Astrocyte (in vitro differentiated cells and primary cell): ENCODE results near the gene CD109. TPM values are rescaled to one million over a fixed set of nuclear protein-coding genes. Genes with fewer than 3 reads are reported as not detected.

Source experiments
- DNase-seq: peaks from one replicate; pipeline ENCODE4 v3.0.0-alpha.2; 2010; ENCODE audit warnings: low read depth
- FAIRE-seq: peaks from 2 replicates; lab custom pipeline; 2011; peaks lifted over from hg19 to GRCh38; lab: Jason Lieb, UNC
- H2AFZ ChIP-seq: 2 replicates; pipeline ENCODE4 v1.6.0; 2012; ENCODE audit warnings: low read depth, low read length, inconsistent platforms
- H3K27ac ChIP-seq: 2 replicates; pipeline ENCODE4 v1.5.1; 2011; ENCODE audit warnings: low read depth, low read length, inconsistent platforms
- H3K27me3 ChIP-seq: 2 replicates; pipeline ENCODE4 v1.6.0; 2011; ENCODE audit warnings: low read length, inconsistent platforms; ENCODE audit not compliant: insufficient read depth
- H3K36me3 ChIP-seq: 2 replicates; pipeline ENCODE4 v1.5.1; 2011; ENCODE audit warnings: low read length, inconsistent platforms; ENCODE audit not compliant: insufficient read depth
- H3K4me1 ChIP-seq: 2 replicates; pipeline ENCODE4 v1.5.1; 2011; ENCODE audit warnings: low read length, inconsistent platforms; ENCODE audit not compliant: insufficient read depth
- H3K4me2 ChIP-seq: 2 replicates; pipeline ENCODE4 v1.6.0; 2012; ENCODE audit warnings: low read length, inconsistent platforms
- H3K4me3 ChIP-seq: 2 replicates; pipeline ENCODE4 v1.5.1; 2011; ENCODE audit warnings: low read depth, mild to moderate bottlenecking, low read length, inconsistent platforms; ENCODE audit not compliant: insufficient read depth
- H3K79me2 ChIP-seq: 2 replicates; pipeline ENCODE4 v1.6.0; 2012; ENCODE audit warnings: mild to moderate bottlenecking, low read length, inconsistent platforms; ENCODE audit not compliant: insufficient read depth
- H3K9ac ChIP-seq: 2 replicates; pipeline ENCODE4 v1.6.0; 2012; ENCODE audit warnings: mild to moderate bottlenecking, low read length, inconsistent platforms
- H3K9me3 ChIP-seq: 2 replicates; pipeline ENCODE4 v1.5.1; 2012; ENCODE audit warnings: low read depth, mild to moderate bottlenecking, low read length, inconsistent platforms; ENCODE audit not compliant: insufficient read depth
- H4K20me1 ChIP-seq: 2 replicates; pipeline ENCODE4 v1.6.0; 2012; ENCODE audit warnings: low read length, inconsistent platforms; ENCODE audit not compliant: insufficient read depth
- H3K27ac Mint-ChIP-seq: one replicate; pipeline ENCODE4 v1.8.0; 2021; ENCODE audit warnings: mild to moderate bottlenecking, mixed read lengths; ENCODE audit not compliant: unreplicated experiment
- H3K27me3 Mint-ChIP-seq: one replicate; pipeline ENCODE4 v1.8.0; 2021; ENCODE audit warnings: low read depth, mixed read lengths; ENCODE audit not compliant: unreplicated experiment
- H3K36me3 Mint-ChIP-seq: one replicate; pipeline ENCODE4 v1.8.0; 2021; ENCODE audit warnings: low read depth, mixed read lengths; ENCODE audit not compliant: unreplicated experiment
- H3K4me1 Mint-ChIP-seq: one replicate; pipeline ENCODE4 v1.8.0; 2021; ENCODE audit warnings: low read depth, mixed read lengths; ENCODE audit not compliant: unreplicated experiment
- H3K4me3 Mint-ChIP-seq: one replicate; pipeline ENCODE4 v1.8.0; 2021; ENCODE audit warnings: mild to moderate bottlenecking, moderate library complexity, mixed read lengths; ENCODE audit not compliant: unreplicated experiment
- H3K9me3 Mint-ChIP-seq: one replicate; pipeline ENCODE4 v1.8.0; 2021; ENCODE audit warnings: mild to moderate bottlenecking, mixed read lengths; ENCODE audit not compliant: unreplicated experiment
- CTCF ChIP-seq: IDR thresholded peaks from 2 replicates; pipeline ENCODE4 v1.5.1; 2011; ENCODE audit warnings: low read depth, mild to moderate bottlenecking, inconsistent platforms, low read length, moderate library complexity; ENCODE audit not compliant: insufficient read depth
- EZH2 ChIP-seq: IDR thresholded peaks from 2 replicates; pipeline ENCODE4 v1.6.1; 2012; ENCODE audit warnings: mild to moderate bottlenecking, low read length, inconsistent platforms; ENCODE audit not compliant: insufficient read depth
- total RNA-seq: library from RNA; stranded (reverse); gene quantifications from 2 replicates; pipeline ENCODE4 v1.2.1, GENCODE V29; 2021

Gene CD109
- total RNA-seq, 1 donor from 2014 or later, result 18.3 TPM

GRCh38 chr6:73669005-73669404, 27.0 kb upstream of the CD109 start:
- H3K27me3 ChIP-seq, result no peaks in the 10 kb centered on the region
- DNase-seq, result no peak
- H4K20me1 ChIP-seq, result no peaks in the 10 kb centered on the region
- H3K9me3 ChIP-seq, result no peaks in the 10 kb centered on the region
- Mint-ChIP-seq H3K36me3 (no peaks in the 10 kb centered on the region), H3K4me1 (peaks cover 7% of the 10 kb centered on the region), H3K4me3 (no peak overlapping the region), H3K27me3 (peaks cover 6% of the 10 kb centered on the region), H3K27ac (no peak overlapping the region), H3K9me3 (no peaks in the 10 kb centered on the region)
- H3K4me1 ChIP-seq, result no peaks in the 10 kb centered on the region
- no peak overlapping the region for H3K4me2 ChIP-seq
- H2AFZ ChIP-seq, result no peak overlapping the region
- H3K79me2 ChIP-seq, result no peaks in the 10 kb centered on the region
- H3K36me3 ChIP-seq, result no peaks in the 10 kb centered on the region
- no peak for TF ChIP-seq EZH2
- TF ChIP-seq CTCF, result no peak
- FAIRE-seq, result no peak
- no peak overlapping the region for H3K9ac ChIP-seq
- no peak overlapping the region for H3K4me3 ChIP-seq
- H3K27ac ChIP-seq, result no peak overlapping the region

- H2AFZ ChIP-seq, result no peak overlapping the region
- DNase-seq (no peak), FAIRE-seq (no peak)
- H3K4me3 Mint-ChIP-seq, result no peak overlapping the region
- H3K36me3 ChIP-seq, result no peaks in the 10 kb centered on the region
- H3K4me2 ChIP-seq, result no peak overlapping the region
- H3K27me3 Mint-ChIP-seq, result peaks cover 6% of the 10 kb centered on the region
- no peaks in the 10 kb centered on the region for H3K4me1 ChIP-seq
- H3K36me3 Mint-ChIP-seq, result no peaks in the 10 kb centered on the region
- H3K9ac ChIP-seq, result no peak overlapping the region
- no peaks in the 10 kb centered on the region for H3K9me3 ChIP-seq
- H3K9me3 Mint-ChIP-seq, result no peaks in the 10 kb centered on the region
- TF ChIP-seq CTCF (no peak), EZH2 (no peak)
- H3K4me1 Mint-ChIP-seq, result peaks cover 4% of the 10 kb centered on the region
- H3K79me2 ChIP-seq, result no peaks in the 10 kb centered on the region
- H3K27me3 ChIP-seq, result no peaks in the 10 kb centered on the region
- H3K27ac Mint-ChIP-seq, result no peak overlapping the region
- no peak overlapping the region for H3K27ac ChIP-seq
- H3K4me3 ChIP-seq, result no peak overlapping the region
- no peaks in the 10 kb centered on the region for H4K20me1 ChIP-seq
Measured at GRCh38 chr6:73671911-73672685, 23.9 kb upstream of the CD109 start.

- H3K36me3 Mint-ChIP-seq, result no peaks in the 10 kb centered on the region
- no peaks in the 10 kb centered on the region for H4K20me1 ChIP-seq
- no peaks in the 10 kb centered on the region for H3K9me3 ChIP-seq
- no peaks in the 10 kb centered on the region for H3K27me3 ChIP-seq
- no peak for TF ChIP-seq EZH2
- TF ChIP-seq CTCF, result peak; percentile 96
- peaks cover 4% of the 10 kb centered on the region for H3K4me1 Mint-ChIP-seq
- H3K4me2 ChIP-seq, result no peak overlapping the region
- H3K36me3 ChIP-seq, result no peaks in the 10 kb centered on the region
- H2AFZ ChIP-seq, result no peak overlapping the region
- FAIRE-seq (peak; percentile 69), DNase-seq (peak; percentile 29)
- no peaks in the 10 kb centered on the region for H3K4me1 ChIP-seq
- H3K9me3 Mint-ChIP-seq, result no peaks in the 10 kb centered on the region
- no peaks in the 10 kb centered on the region for H3K27me3 Mint-ChIP-seq
- H3K27ac Mint-ChIP-seq, result no peak overlapping the region
- no peak overlapping the region for H3K9ac ChIP-seq
- H3K27ac ChIP-seq, result no peak overlapping the region
- H3K4me3 Mint-ChIP-seq, result no peak overlapping the region
- H3K79me2 ChIP-seq, result no peaks in the 10 kb centered on the region
- no peak overlapping the region for H3K4me3 ChIP-seq
Measured at GRCh38 chr6:73675466-73676098, 20.4 kb upstream of the CD109 start.
